IMR-90 (cell line): ENCODE measurements around the gene MAP7. TPM values are rescaled to one million over a fixed set of nuclear protein-coding genes. Genes with fewer than 3 reads are reported as not detected.

Experiments
- ATAC-seq: fragments of 200-7000 bp; cut with Tn5 transposase; 2 replicates; pipeline ENCODE4 v1.9.1; 2020; ENCODE audit warnings: low read depth, mild to moderate bottlenecking, moderate library complexity
- BruUV-seq: library from RNA; stranded (reverse); fragments of 400-500 nt; replicated peaks from 2 replicates; lab custom pipeline; 2021; lab: Mats Ljungman, UMichigan
- CTCF ChIA-PET: fragments of 300-600 bp; formaldehyde crosslinking; extraction: SDS; loops from one replicate; lab custom pipeline; 2021; ENCODE audit warnings: antibody characterized with exemption; lab: Yijun Ruan, JAX
- POLR2A ChIA-PET: fragments of 300-600 bp; sonication (Branson Sonifier 250); formaldehyde crosslinking; loops from one replicate; lab custom pipeline; 2022; ENCODE audit warnings: antibody characterized with exemption; ENCODE audit not compliant: unreplicated experiment; lab: Charles Lee
- DNase-seq: peaks from one replicate; pipeline ENCODE4 v3.0.0; 2013
- H2AFZ ChIP-seq: replicated peaks from 2 replicates; pipeline ENCODE3; 2013; ENCODE audit warnings: low read length, mild to moderate bottlenecking; ENCODE audit not compliant: poor library complexity
- H2AK5ac ChIP-seq: 2 replicates; pipeline ENCODE4 v1.6.1; 2013; ENCODE audit warnings: low read depth, low read length, inconsistent platforms
- H2AK9ac ChIP-seq: replicated peaks from 2 replicates; pipeline ENCODE3; 2013; ENCODE audit warnings: mild to moderate bottlenecking, low read depth, low read length, moderate library complexity; ENCODE audit not compliant: poor library complexity
- H2BK120ac ChIP-seq: 2 replicates; pipeline ENCODE4 v1.6.1; 2013; ENCODE audit warnings: low read depth, low read length, inconsistent platforms
- H2BK15ac ChIP-seq: 3 replicates; pipeline ENCODE4 v1.6.1; 2013; ENCODE audit warnings: low read depth, low read length, inconsistent platforms
- H2BK20ac ChIP-seq: 2 replicates; pipeline ENCODE4 v1.6.1; 2013; ENCODE audit warnings: low read depth, mild to moderate bottlenecking, inconsistent platforms, low read length, moderate library complexity
- H2BK5ac ChIP-seq: 2 replicates; pipeline ENCODE4 v1.6.1; 2013; ENCODE audit warnings: mild to moderate bottlenecking, low read depth, low read length, inconsistent platforms; ENCODE audit not compliant: poor library complexity, severe bottlenecking
- H3K14ac ChIP-seq: replicated peaks from 2 replicates; pipeline ENCODE4 v1.6.1; 2013; ENCODE audit warnings: low read depth, low read length, inconsistent platforms
- H3K18ac ChIP-seq: 2 replicates; pipeline ENCODE4 v1.6.1; 2013; ENCODE audit warnings: low read depth, low read length, control low read depth
- H3K23ac ChIP-seq: 2 replicates; pipeline ENCODE4 v1.6.1; 2013; ENCODE audit warnings: low read depth, low read length, inconsistent platforms
- H3K27ac ChIP-seq: 2 replicates; pipeline ENCODE4 v1.5.1; 2013; ENCODE audit warnings: mild to moderate bottlenecking, control low read depth, low read length; ENCODE audit not compliant: insufficient read depth
- H3K27me3 ChIP-seq: 2 replicates; pipeline ENCODE4 v1.6.1; 2013; ENCODE audit warnings: low read length; ENCODE audit not compliant: control insufficient read depth, insufficient read depth
- H3K36me3 ChIP-seq: 2 replicates; pipeline ENCODE4 v1.6.1; 2013; ENCODE audit warnings: low read length, mixed read lengths; ENCODE audit not compliant: control insufficient read depth, insufficient read depth
- H3K4ac ChIP-seq: 2 replicates; pipeline ENCODE4 v1.6.1; 2013; ENCODE audit warnings: low read depth, low read length, inconsistent platforms
- H3K4me1 ChIP-seq: 2 replicates; pipeline ENCODE4 v1.6.1; 2013; ENCODE audit warnings: low read length, mixed read lengths; ENCODE audit not compliant: control insufficient read depth, insufficient read depth
- H3K4me2 ChIP-seq: 2 replicates; pipeline ENCODE4 v1.6.1; 2013; ENCODE audit warnings: low read depth, mild to moderate bottlenecking, control low read depth, low read length, moderate library complexity
- H3K4me3 ChIP-seq: 2 replicates; pipeline ENCODE4 v1.5.1; 2013; ENCODE audit warnings: low read depth, mild to moderate bottlenecking, control low read depth, low read length, moderate library complexity; ENCODE audit not compliant: insufficient read depth
- H3K56ac ChIP-seq: 2 replicates; pipeline ENCODE4 v1.6.1; 2013; ENCODE audit warnings: low read length, inconsistent platforms; ENCODE audit not compliant: insufficient read depth; ENCODE audit errors: extremely low read depth
- H3K79me1 ChIP-seq, 2 experiments: 2 replicates each; pipeline ENCODE4 v1.6.1; 2013; ENCODE audit warnings: low read length in 2 of 2, inconsistent platforms in 1 of 2, low read depth in 1 of 2
- H3K9ac ChIP-seq: 2 replicates; pipeline ENCODE4 v1.6.1; 2013; ENCODE audit warnings: low read depth, low read length, control low read depth
- H3K9me1 ChIP-seq: 2 replicates; pipeline ENCODE4 v1.6.1; 2013; ENCODE audit warnings: low read length, inconsistent platforms; ENCODE audit not compliant: insufficient read depth
- H3K9me3 ChIP-seq: 2 replicates; pipeline ENCODE4 v1.6.1; 2013; ENCODE audit warnings: low read length; ENCODE audit not compliant: control insufficient read depth, insufficient read depth
- H4K20me1 ChIP-seq: 2 replicates; pipeline ENCODE4 v1.6.1; 2013; ENCODE audit warnings: low read length, inconsistent platforms; ENCODE audit not compliant: insufficient read depth
- H4K5ac ChIP-seq: 2 replicates; pipeline ENCODE4 v1.6.1; 2013; ENCODE audit warnings: mild to moderate bottlenecking, low read depth, low read length, control low read depth
- H4K8ac ChIP-seq, 2 experiments: 2 replicates each; pipeline ENCODE4 v1.6.1; 2013; ENCODE audit warnings: low read depth in 2 of 2, low read length in 2 of 2, control low read depth in 1 of 2, inconsistent platforms in 1 of 2
- H4K91ac ChIP-seq: 2 replicates; pipeline ENCODE4 v1.6.1; 2013; ENCODE audit warnings: low read depth, low read length, inconsistent platforms; ENCODE audit not compliant: insufficient read depth
- BHLHE40 ChIP-seq: fragments of 150-350 bp; IDR thresholded peaks from 2 replicates; pipeline ENCODE4 v1.6.1; 2016; ENCODE audit warnings: mild to moderate bottlenecking, low read depth, low read length
- CEBPB ChIP-seq: IDR thresholded peaks from 2 replicates; pipeline ENCODE4 v1.6.1; 2012; ENCODE audit warnings: low read depth, low read length, improper control_type of control experiment
- CHD1 ChIP-seq: IDR thresholded peaks from 2 replicates; pipeline ENCODE4 v1.6.1; 2012; ENCODE audit warnings: low read depth, low read length, improper control_type of control experiment
- FOS ChIP-seq: fragments of 150-350 bp; IDR thresholded peaks from 2 replicates; pipeline ENCODE4 v1.6.1; 2016; ENCODE audit warnings: low read depth, low read length
- MAFK ChIP-seq: IDR thresholded peaks from 2 replicates; pipeline ENCODE4 v1.6.1; 2012; ENCODE audit warnings: low read depth, low read length, improper control_type of control experiment
- MAZ ChIP-seq: IDR thresholded peaks from 2 replicates; pipeline ENCODE4 v1.6.1; 2012; ENCODE audit warnings: low read depth, mild to moderate bottlenecking, low read length, improper control_type of control experiment, moderate library complexity, borderline replicate concordance
- MXI1 ChIP-seq: IDR thresholded peaks from 2 replicates; pipeline ENCODE4 v1.6.1; 2012; ENCODE audit warnings: low read depth, mild to moderate bottlenecking, low read length, moderate library complexity, borderline replicate concordance
- NFE2L2 ChIP-seq: fragments of 150-350 bp; IDR thresholded peaks from 2 replicates; pipeline ENCODE4 v1.6.1; 2016; ENCODE audit warnings: low read depth, mild to moderate bottlenecking, low read length
- POLR2A ChIP-seq: IDR thresholded peaks from 2 replicates; pipeline ENCODE4 v1.6.1; 2012; ENCODE audit warnings: mild to moderate bottlenecking, low read depth, low read length
- RAD21 ChIP-seq: IDR thresholded peaks from 2 replicates; pipeline ENCODE4 v1.6.1; 2012; ENCODE audit warnings: low read length, improper control_type of control experiment
- RCOR1 ChIP-seq: IDR thresholded peaks from 2 replicates; pipeline ENCODE4 v1.6.1; 2012; ENCODE audit warnings: mild to moderate bottlenecking, low read length, improper control_type of control experiment; ENCODE audit not compliant: insufficient replicate concordance
- RFX5 ChIP-seq: IDR thresholded peaks from 2 replicates; pipeline ENCODE4 v1.8.0; 2012; ENCODE audit warnings: low read depth, mild to moderate bottlenecking, low read length, moderate library complexity
- SMC3 ChIP-seq: fragments of 150-350 bp; IDR thresholded peaks from 2 replicates; pipeline ENCODE4 v1.6.1; 2016; ENCODE audit warnings: low read depth, mild to moderate bottlenecking, antibody characterized with exemption, low read length, moderate library complexity
- USF2 ChIP-seq: fragments of 150-350 bp; IDR thresholded peaks from 2 replicates; pipeline ENCODE4 v1.6.1; 2017; ENCODE audit warnings: mild to moderate bottlenecking, antibody characterized with exemption, low read length, low read depth
- whole genome bisulfite sequencing, 2 experiments: methylation state at CpG; one replicate each; pipeline versions ENCODE4 v1.1.5 to v1.1.7; 2013; ENCODE audit warnings: missing lambda C conversion rate in 2 of 2; ENCODE audit not compliant: insufficient read length in 1 of 2; ENCODE audit errors: extremely low coverage in 2 of 2; 5-methylcytosine and 5-hydroxymethylcytosine counted together
- dilution Hi-C: fragments of 300-500 bp; cut with HindIII; formaldehyde crosslinking; loops from one replicate; pipeline ENCODE4 v1.14.3; 2018; ENCODE audit warnings: low sequenced_read_pairs; ENCODE audit not compliant: unreplicated experiment
- in situ Hi-C: fragments of 300-500 bp; cut with MboI; formaldehyde crosslinking; loops from 3 replicates; pipeline ENCODE4 v1.14.3; 2019; ENCODE audit warnings: low sequenced_read_pairs, inconsistent platforms, mixed read lengths
- intact Hi-C: fragments of 100-400 bp; cut with micrococcal nuclease; formaldehyde crosslinking; loops from 2 replicates; pipeline ENCODE4 v1.10.0; 2022
- polyA plus RNA-seq, 3 experiments: library from polyadenylated mRNA; depleted of rRNA; stranded (reverse); fragments of >200 nt; gene quantifications; 2 replicates each; pipeline ENCODE4 v1.2.3, GENCODE V29; 2012; ENCODE audit warnings: low replicate concordance in 1 of 3
- total RNA-seq: library from RNA; depleted of rRNA; stranded (reverse); fragments of >200 nt; gene quantifications from 2 replicates; pipeline ENCODE4 v1.2.3, GENCODE V29; 2012
- TF ChIP-seq, protein P1 (sequence below): fragments of 150-350 bp; IDR thresholded peaks from 2 replicates; pipeline ENCODE4 v1.6.1; 2016; ENCODE audit warnings: low read depth, mild to moderate bottlenecking, low read length, moderate library complexity, borderline replicate concordance
- TF ChIP-seq, protein P2 (sequence below): conservative IDR thresholded peaks from 2 replicates; pipeline ENCODE4 v1.5.1; 2012; ENCODE audit warnings: mild to moderate bottlenecking, low read depth, low read length, improper control_type of control experiment

MAP7 gene
- total and polyA plus RNA-seq, 2 of the 4 experiments (the other 2 are of a cell fraction) = 0.19 to 0.36 TPM

DNA sequence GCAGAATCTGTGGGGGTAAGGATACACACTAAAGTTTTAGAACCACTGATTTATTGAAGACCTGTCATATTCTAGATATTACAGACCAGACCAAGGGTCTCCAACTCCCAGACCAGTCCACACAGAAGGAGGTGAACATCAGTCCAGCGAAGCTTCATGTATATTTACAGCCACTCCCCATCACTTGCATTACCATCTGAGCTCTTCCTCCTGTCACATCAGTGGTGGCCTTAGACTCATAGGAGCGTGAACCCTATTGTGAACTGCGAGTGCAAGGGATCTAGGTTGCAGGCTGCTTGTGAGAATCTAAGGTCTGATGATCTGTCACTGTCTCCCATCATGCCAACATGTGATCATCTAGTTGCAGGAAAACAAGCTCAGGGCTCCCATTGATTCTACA, 255.6 kb downstream of the MAP7 start:
- Histone ChIP-seq H3K9ac (no peak overlapping the region), H3K18ac (no peak overlapping the region), H3K14ac (no peak overlapping the region), H4K91ac (no peak overlapping the region), H2AK9ac (no peak overlapping the region), H2AK5ac (no peak overlapping the region), H4K20me1 (no peaks in the 10 kb centered on the region), H3K4me1 (0 out of 2 replicates have a peak, but pooled peaks cover 2% of the 10 kb centered on the region), H2BK5ac (no peak overlapping the region), H3K79me1 (no peaks in the 10 kb centered on the region), H3K4me2 (no peak overlapping the region), H3K4me3 (no peak overlapping the region), H3K36me3 (no peaks in the 10 kb centered on the region), H3K9me3 (no peaks in the 10 kb centered on the region), H3K56ac (no peak overlapping the region), H3K23ac (no peak overlapping the region), H2BK120ac (no peak overlapping the region), H3K27ac (no peak overlapping the region), H2BK20ac (no peak overlapping the region), H4K8ac (no peak overlapping the region), H3K4ac (no peak overlapping the region), H2BK15ac (no peak overlapping the region), H3K27me3 (no peaks in the 10 kb centered on the region; the same call in 1 of the 2 replicates), H3K9me1 (no peaks in the 10 kb centered on the region; the same call in 1 of the 2 replicates), H4K5ac (no peak overlapping the region), H2AFZ (no peak overlapping the region)
- DNase-seq (no peak), ATAC-seq (no peak)
- intact Hi-C loops (loop anchor here (5.0 kb wide), 1 partner anchor 253 kb away; no protein-coding TSS in a partner anchor), in situ Hi-C loops (loop anchor here (25.0 kb wide), 1 partner anchor 493 kb away; the partner anchor contains the start of gene MAP3K5), dilution Hi-C loops (no loop called here)
- no TSS peak for BruUV-seq
- ChIA-PET POLR2A (no interaction called here), CTCF (interaction anchor here (0.5 kb wide), 1 partner anchor 12 kb away, joined by 3 read pairs; no protein-coding TSS in a partner anchor)
- 100% methylated on average over 1 of the region's 3 CpGs; no CpG with 5 or more reads in 1 of the 2 experiments for WGBS, 2 experiments
- TF ChIP-seq NFE2L2 (no peak), CEBPB (no peak), BHLHE40 (no peak), MXI1 (no peak), USF2 (no peak), POLR2A (no peak), RCOR1 (no peak), CHD1 (no peak), RFX5 (no peak), RAD21 (no peak), FOS (no peak), MAZ (no peak), SMC3 (no peak), MAFK (no peak)
- TF ChIP-seq, protein P1, sequence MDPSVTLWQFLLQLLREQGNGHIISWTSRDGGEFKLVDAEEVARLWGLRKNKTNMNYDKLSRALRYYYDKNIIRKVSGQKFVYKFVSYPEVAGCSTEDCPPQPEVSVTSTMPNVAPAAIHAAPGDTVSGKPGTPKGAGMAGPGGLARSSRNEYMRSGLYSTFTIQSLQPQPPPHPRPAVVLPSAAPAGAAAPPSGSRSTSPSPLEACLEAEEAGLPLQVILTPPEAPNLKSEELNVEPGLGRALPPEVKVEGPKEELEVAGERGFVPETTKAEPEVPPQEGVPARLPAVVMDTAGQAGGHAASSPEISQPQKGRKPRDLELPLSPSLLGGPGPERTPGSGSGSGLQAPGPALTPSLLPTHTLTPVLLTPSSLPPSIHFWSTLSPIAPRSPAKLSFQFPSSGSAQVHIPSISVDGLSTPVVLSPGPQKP = no peak
- TF ChIP-seq, protein P2, sequence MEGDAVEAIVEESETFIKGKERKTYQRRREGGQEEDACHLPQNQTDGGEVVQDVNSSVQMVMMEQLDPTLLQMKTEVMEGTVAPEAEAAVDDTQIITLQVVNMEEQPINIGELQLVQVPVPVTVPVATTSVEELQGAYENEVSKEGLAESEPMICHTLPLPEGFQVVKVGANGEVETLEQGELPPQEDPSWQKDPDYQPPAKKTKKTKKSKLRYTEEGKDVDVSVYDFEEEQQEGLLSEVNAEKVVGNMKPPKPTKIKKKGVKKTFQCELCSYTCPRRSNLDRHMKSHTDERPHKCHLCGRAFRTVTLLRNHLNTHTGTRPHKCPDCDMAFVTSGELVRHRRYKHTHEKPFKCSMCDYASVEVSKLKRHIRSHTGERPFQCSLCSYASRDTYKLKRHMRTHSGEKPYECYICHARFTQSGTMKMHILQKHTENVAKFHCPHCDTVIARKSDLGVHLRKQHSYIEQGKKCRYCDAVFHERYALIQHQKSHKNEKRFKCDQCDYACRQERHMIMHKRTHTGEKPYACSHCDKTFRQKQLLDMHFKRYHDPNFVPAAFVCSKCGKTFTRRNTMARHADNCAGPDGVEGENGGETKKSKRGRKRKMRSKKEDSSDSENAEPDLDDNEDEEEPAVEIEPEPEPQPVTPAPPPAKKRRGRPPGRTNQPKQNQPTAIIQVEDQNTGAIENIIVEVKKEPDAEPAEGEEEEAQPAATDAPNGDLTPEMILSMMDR = no peak
